HepG2 (cell line): Measurements from ENCODE around the gene AKAP8L.

Experiments
- CBX2 ChIP-seq, 2 experiments: fragments of 200-600 bp in 1 of 2; sonication (generic); formaldehyde crosslinking in 1 of 2; IDR thresholded peaks; 2 replicates each; pipeline versions ENCODE4 v1.7.0 to v1.8.1; 2018 to 2022; ENCODE audit warnings: low read depth in 2 of 2, low read length in 1 of 2, mild to moderate bottlenecking in 1 of 2, missing genetic modification reagents in 1 of 2
- CTCF ChIP-seq: sonication (generic); formaldehyde crosslinking; IDR thresholded peaks from 2 replicates; pipeline ENCODE4 v1.5.0; 2020; ENCODE audit warnings: mild to moderate bottlenecking, missing genetic modification reagents, moderate library complexity

DNA sequence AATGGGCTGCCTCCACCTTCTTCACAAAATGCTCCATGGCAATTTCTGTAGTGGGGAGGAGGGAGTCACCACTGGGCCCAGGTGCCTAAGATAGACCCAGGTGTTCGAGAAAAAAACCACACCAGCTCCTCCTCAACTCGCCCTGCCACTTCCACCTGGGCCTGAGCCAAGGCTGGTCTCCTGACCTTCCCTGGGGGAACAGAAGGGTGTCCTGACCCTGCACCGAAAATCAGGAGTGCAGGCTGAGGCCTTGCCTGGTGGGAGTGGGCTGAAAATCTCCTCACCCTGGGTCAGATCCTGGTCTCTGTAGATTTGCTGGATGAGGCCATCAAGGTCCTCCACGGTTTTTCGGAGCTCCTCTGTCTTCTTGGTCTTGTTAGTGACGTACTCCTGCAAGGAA lies 21.6 kb downstream of the AKAP8L start:
- TF ChIP-seq CTCF (CRISPR knock-in tag) = no peak
- no peak for TF ChIP-seq CBX2 (IDR thresholded peaks at IDR 0.05; ENCODE audit: low read depth, low read length)
- TF ChIP-seq CBX2 (CRISPR knock-in tag; IDR thresholded peaks at IDR 0.05; ENCODE audit: low read depth) = no peak
